Endometrial microvascular endothelial cells (primary cell): ENCODE data around the gene MAP4K1. TPM values are rescaled to one million over a fixed set of nuclear protein-coding genes. Genes with fewer than 3 reads are reported as not detected.
"Not testable (repeated sequence)": the region's sequence is repeated elsewhere in the genome, so short reads cannot be mapped to it uniquely, and the experiment has no call there.

ENCODE experiments used
- in situ Hi-C: cut with HindIII; loops from 2 replicates; pipeline ENCODE4 v1.10.0; 2017; ENCODE audit warnings: low sequenced_read_pairs, low pct_unique_long_range_greater_than_20kb; ENCODE audit errors: inconsistent ontology term
- total RNA-seq: library from RNA; depleted of rRNA; stranded (reverse); fragments of >200 nt; gene quantifications from one replicate; pipeline ENCODE4 v1.2.3, GENCODE V29; 2015; ENCODE audit errors: inconsistent ontology term

MAP4K1 gene
- total RNA-seq, 1 donor from 2014 or later: not detected

DNA sequence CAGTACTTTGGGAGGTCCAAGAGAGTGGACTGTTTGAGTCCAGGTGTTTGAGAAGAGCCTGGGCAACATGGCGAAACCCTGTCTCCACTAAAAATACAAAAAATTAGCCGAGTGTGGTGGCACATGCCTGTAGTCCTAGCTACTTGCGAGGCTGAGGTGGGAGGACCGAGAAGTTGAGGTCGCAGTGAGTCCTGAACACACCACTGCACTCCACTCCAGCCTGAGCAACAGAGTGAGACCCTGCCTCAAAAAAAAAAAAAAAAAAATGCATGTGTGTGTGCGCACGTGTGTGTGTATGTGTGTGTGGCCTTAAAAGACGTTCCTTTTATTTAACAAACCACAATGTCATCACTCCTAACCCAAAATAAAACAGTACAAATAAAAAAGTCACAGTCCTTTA, 62.6 kb downstream of the MAP4K1 start:
- in situ Hi-C loops: no loop called here

DNA sequence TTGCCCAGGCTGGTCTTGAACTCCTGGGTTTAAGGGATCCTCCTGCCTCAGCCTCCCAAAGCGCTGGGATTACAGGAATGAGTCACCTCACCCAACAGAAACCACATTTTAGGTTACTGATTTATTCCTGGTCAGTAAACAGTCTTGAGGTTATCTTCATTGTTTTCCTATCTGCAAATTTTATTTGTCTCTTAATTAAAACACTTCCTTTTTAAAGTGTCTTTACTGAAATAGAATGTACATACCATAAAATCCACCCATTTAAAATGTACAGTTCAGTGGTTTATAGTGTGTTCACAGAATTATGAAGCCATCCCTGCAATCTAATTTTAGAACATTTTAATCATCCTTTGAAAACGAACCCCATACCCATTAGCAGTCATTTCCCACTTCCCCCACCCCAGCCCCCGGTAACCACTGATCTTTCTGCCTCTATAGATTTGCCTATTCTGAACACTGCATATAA, 63.0 kb downstream of the MAP4K1 start:
- in situ Hi-C loops: no loop called here

DNA sequence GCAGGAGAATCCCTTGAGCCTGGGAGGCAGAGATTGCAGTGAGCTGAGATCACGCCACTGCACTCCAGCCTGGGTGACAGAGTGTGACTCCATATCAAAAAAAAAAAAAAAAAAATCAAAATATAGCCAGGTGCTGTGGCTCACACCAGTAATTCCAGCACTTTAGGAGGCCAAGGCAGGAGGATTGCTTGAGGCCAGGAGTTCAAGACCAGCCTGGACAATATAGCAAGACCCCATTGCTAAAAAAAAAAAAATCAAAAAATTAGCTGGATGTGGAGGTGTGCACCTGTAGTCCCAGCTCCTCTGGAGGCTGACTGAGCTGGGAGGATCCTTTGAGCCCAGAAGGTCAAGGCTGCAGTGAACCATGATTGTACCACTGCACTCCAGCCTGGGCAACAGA, 64.5 kb downstream of the MAP4K1 start:
- in situ Hi-C loops: not testable (repeated sequence)

DNA sequence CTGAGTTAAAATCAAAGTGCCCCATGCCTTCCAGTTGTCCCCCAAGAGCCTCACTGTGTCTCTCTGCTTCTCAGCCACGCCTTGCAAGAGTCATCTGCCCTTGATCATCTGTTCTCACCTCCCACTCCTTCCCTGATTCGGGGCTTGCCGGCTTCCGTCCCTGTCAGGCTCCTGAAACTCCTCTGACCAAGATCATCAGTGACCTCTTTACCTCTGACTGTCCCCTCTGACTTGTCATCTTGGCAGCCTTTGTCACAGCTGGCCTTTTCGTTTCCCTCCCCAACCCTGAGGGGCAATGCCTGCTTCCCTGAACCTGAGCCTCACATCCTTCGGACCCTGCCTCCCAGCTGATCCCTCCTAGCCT, 66.3 kb downstream of the MAP4K1 start:
- in situ Hi-C loops: no loop called here

DNA sequence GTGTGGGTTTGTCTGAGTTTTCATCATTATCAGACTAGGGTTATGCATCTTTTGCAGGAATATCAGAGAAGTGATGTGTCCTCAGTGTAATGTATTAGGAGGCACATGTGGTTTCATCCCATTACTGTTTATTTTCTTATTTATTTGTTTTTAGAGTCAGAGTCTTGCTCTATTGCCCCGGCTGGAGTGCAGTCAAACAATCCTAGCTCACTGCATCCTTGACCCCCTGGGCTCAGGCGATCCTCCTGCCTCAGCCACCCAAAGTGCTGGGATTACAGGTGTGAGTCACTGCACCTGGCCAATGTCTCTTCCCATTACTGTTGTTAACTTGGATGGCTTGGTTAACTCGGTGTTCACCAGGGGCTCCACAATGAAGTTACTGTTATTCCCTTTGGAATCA, 67.4 kb downstream of the MAP4K1 start:
- in situ Hi-C loops: no loop called here

DNA sequence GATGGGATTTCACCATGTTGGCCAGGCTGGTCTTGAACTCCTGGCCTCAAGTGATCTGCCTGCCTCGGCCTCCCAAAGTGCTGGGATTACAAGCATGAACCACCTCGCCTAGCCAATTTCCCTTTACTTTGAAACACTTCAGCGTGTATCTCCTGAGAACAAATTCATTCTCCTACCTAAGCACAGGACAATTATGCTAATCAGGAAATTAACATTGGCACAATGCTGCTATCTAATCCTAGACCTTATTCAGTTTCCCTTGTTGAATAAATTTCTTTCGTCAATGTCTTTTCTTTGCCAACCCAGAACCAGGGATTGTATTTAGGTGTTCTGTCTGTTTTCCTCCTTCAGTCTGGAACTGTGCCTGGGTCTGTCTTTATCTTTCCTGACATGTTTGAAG, 67.8 kb downstream of the MAP4K1 start:
- in situ Hi-C loops: no loop called here

DNA sequence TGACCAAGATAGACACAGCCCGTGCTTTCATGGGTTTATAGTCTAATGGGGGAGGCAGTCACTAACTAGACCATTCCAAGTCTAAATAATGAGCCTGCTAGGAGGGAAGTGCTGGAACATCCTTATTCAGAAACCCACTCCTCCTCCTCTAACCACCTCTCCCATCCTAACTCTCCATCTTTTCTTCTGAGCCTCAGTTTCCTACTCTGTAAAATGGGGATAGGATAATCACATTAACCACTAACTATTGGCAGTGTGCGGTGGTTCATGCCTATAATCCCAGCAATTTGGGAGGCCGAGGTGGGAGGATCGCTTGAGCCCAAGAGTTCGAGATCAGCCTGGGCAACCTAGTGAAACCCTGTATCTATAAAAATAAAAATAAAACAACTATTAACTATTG, 68.7 kb downstream of the MAP4K1 start:
- in situ Hi-C loops: no loop called here

DNA sequence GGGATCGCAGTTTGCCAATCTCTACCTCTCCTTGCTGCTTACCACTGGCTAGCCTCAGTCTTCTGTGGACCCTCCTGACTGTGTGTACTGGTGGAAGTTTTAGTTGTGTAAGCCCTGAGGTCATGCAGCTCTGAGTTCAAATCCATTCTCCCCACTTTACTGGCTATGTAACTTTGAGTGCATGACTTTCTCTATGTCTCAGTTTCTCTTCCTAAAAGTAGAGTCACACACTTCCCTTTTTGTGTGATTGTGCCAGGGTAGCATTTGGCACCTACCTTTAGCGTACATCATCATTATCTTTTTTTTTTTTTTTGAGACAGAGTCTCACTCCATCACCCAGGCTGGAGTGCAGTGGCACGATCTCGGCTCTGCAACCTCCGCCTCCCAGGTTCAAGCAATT, 70.3 kb downstream of the MAP4K1 start:
- in situ Hi-C loops: no loop called here

DNA sequence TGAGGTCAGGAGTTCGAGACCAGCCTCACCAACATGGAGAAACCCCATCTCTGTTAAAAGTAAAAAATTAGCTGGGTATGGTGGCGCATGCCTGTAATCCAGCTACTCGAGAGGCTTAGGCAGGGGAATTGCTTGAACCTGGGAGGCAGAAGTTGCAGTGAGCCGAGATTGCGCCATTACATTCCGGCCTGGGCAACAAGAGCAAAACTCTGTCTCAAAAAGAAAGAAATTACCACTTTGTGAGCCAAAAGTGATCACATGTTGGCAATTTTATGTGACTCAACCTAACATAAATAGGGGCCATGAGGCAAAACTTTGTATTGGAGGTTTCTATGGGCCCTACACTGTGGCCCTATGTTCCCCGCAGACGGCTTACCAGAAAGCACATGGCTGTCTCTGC, 72.2 kb downstream of the MAP4K1 start:
- in situ Hi-C loops: no loop called here

DNA sequence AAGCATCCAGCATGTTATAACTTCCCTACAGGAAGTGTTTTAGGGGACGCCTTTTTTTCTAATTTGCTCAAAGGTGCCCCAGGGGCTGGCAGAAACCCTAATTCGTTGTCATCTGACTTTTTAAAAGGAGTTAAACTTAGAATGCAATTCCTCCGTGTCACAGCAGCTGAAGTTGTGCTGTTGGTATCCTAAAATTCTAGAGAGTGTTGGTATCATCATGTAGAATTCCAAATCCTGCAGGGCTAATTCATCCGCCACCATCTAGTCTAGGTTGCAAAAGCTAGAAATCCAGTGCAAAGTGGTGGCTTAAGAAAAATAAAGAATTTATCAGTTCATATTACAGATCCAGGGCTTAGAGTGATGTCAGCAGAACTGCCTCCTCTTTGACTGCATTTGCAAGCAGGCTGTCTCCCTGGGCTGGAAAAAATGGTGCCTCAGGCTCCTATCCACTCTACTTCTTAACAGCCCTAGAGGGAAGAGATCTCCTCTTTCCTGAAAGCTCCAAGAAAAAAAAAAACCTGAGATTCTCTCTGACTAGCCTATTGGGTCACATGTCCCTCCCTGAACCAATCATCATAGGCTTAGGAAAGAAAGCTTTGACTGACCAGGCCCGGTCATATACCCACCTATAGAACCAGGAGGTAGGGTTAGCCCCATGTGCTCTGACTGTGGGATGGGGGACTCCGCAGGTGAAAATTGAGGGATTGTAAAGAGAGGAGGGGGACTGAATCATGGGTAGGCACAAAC, 73.0 kb downstream of the MAP4K1 start:
- in situ Hi-C loops: no loop called here

DNA sequence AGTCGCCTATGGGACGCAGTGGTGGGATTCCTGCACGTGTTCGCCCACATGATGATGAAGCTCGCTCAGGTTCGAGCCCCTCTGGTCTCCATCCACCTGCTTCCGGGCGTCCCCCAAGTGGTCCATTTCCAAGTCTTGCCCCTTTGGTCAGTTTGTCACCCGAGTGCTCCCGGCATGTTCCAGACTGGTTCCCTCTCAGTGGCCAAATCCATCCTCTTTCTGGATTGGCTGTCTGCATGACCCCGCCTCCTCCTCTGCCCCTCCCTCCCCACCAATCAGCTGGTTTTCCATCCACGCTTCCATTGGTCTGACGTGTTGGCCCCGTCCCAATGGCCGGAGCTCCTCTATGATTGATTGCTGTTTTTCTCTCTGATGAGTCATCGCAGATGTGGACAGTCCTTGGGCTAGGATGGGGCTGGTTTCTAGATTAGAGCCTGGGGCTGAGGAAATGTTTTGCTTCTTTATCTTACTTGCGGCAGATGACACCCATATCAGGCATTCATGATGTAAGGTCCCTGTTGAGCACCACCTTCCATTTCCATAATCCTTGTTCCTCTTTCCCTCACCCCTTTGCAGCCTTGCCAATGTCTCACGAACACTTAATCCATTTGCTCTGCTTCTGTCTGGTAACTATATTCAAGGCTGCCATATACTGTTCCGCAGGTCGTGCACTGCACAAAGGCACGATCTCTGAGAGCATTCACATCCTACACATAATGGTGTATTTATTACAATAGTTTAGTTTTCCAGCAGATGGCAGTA, 73.8 kb downstream of the MAP4K1 start:
- in situ Hi-C loops: no loop called here

DNA sequence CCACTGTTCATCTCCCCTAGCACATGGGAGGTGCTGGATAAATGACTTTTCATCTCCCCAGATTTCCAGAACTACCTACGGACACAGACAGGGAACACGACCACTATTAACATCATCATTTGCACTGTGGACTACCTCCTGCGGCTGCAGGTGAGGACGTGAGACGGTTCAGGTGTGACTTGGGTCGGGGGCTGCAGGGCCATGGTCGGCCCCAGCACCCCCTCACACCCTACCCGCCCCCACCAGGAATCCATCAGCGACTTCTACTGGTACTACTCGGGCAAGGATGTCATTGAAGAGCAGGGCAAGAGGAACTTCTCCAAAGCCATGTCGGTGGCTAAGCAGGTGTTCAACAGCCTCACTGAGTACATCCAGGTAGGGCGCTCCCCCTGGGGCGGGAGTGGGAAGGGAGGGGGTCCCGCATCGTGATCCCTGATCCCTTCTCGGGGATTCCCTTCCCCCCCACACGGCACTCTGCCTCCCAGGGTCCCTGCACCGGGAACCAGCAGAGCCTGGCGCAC, 74.4 kb downstream of the MAP4K1 start:
- in situ Hi-C loops: no loop called here

DNA sequence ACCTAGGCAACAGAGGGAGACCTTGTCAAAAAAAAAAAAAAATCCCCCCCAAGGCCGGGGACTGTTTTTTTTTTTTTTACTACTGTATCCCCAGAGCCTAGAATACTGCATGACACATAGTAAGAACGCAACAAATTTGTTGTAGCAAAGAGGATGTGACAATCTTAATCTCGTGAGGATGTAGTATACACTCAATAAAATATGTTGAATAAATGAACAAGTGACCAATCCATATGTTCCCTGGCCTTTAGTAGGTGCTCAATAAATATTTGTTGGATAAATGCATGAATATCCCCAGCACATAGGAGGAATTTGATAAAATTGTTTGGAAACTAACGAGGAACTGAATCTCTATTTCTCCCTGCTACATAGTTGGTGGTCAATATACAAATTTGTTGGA, 75.7 kb downstream of the MAP4K1 start:
- in situ Hi-C loops: no loop called here

DNA sequence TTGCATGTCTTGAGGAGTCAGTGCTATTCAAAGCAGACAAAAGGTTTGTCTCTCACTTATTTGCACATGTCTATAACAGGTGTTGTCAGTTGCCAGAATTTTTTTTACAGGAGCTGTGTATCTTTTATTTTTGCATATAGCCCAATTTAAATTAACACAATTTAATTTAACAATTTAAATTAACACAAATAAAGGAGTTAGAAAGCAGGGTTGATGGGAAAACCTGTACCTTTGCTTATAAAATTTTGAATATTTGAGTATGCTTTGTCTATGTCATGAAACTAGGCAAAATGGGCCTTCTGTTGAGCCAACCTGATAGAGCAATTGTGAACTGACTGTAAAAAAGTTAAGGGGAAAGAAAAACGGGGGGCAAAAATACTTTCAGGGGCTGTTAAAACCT, 78.0 kb downstream of the MAP4K1 start:
- in situ Hi-C loops: no loop called here

DNA sequence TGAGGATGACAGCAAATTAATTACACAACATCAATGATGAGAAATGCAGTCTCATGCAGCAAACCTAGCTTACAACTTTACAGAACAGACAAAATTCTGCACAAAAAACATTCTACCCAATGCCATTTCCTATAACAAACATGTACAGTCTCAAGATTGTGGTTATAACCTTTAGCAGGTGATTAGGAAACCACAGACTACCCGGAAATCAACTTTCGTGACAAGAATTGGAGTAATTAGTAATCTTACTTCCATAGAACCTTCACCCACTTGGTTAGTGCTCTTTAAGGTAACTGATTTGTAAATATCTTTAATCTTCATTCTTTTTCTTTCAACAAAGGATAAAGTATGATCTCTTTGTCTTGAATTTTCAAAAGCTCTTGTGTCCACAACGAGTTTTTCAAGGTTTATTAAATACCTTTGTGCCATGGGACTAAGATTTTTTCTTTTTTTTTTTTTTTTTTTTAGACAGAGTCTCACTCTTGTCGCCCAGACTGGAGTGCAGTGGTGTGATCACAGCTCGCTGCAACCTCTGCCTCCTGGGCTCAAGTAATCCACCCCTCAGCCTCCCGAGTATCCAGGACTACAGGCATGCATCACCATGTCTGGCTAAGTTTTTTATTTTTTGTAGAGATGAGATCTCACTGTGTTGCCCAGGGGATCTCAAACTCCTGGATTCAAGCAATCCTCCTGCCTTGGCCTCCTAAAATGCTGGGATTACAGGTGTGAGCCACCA, 78.8 kb downstream of the MAP4K1 start:
- in situ Hi-C loops: no loop called here

DNA sequence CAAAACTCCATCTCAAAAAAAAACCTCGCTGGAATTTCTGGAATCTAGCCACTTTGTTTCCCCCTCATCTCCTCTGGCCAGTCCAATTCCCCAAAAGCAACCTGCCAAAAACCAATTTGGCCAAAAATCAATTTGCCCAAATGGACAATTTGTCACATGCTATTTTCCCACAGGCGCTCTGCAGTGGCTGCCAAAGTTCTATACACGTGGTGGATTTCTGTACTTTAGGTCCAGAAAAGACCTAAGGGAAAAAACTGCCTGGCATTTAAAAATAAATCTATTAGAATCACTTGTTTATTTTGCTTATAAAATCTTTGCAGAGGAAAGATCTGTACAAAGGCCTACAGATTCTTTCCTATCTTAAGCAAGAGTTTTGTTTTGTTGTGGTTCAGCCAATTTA, 79.4 kb downstream of the MAP4K1 start:
- in situ Hi-C loops: no loop called here
